Measurements from ENCODE around the gene PFDN2. TPM values are rescaled to one million over a fixed set of nuclear protein-coding genes. Genes with fewer than 3 reads are reported as not detected.

The PFDN2 gene
- total RNA-seq, 1 experiment from 2014 or later: 98.6 TPM

DNA sequence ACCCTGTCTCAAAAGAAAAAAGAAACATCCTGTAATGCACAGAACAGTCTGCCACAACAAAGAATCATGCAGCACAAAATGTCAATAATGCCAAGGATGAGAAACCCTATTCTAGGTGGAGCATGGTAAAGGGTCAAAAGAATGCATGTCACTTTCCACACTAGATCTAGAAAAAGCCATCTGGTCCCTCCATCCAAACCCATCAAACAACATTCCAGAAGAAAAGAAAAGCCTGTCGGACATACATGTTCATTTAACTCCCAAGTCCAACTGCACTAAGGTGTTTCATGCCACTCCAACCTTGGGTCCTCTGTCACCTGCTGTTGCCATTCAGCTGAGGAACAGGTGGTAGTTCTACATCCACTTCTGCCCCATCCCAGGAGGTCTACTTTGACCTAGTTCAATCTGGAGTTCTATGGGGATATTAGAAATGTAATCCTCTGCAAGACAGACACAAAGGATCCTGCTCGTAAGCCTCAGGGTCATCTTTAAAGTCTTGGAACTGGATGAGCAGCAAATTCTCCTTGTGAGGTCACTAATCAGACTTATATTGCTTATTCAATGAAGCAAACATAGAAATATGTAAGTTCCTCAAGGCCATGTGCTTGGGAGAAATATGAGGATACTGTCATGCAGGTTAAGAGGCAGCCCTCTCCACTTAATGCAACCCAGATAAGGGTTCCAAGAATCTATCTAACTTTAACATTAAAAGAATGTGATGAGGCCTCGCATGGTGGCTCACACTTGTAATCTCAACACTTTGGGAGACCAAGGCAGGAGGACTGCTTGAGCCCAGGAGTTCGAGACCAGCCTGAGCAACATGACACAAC, 11.0 kb upstream of the PFDN2 start:
- Histone ChIP-seq H3K27ac (ENCODE audit: low read length) (no peak overlapping the region), H3K4me3 (ENCODE audit: low read depth in 2 of 2, low read length in 2 of 2) (no peak overlapping the region), H3K4me1 (ENCODE audit: control insufficient read depth, insufficient read depth, low read length) (peaks cover 14% of the 10 kb centered on the region), H3K36me3 (ENCODE audit: control insufficient read depth, insufficient read depth, low read length) (peaks cover 16% of the 10 kb centered on the region), H3K9me3 (ENCODE audit: control insufficient read depth, insufficient read depth, low read depth, low read length) (no peaks in the 10 kb centered on the region), H3K27me3 (ENCODE audit: control insufficient read depth, insufficient read depth, low read length) (no peaks in the 10 kb centered on the region)
- in situ Hi-C loops (cut with HindIII; ENCODE audit: low pct_unique_long_range_greater_than_20kb, low sequenced_read_pairs) (no loop called here), intact Hi-C loops (cut with micrococcal nuclease; ENCODE audit: unreplicated experiment) (no loop called here)
- DNase-seq (ENCODE audit: low read depth, low spot score): no peak
- ATAC-seq: no peak
- ChIA-PET POLR2A (no interaction called here), CTCF (interaction anchor here (0.6 to 0.7 kb wide), 2 partner anchors 21 to 108 kb away, joined by 4 to 7 read pairs; partner anchors contain the start of gene F11R)
- no TSS peak for BruUV-seq (replicated peaks)
- TF ChIP-seq TCF7L2 (IDR thresholded peaks at IDR 0.05; ENCODE audit: low read depth, low read length) (no peak), POLR2AphosphoS5 (IDR thresholded peaks at IDR 0.05; ENCODE audit: low read depth, low read length) (no peak), CTCF (IDR thresholded peaks at IDR 0.05) (no peak), REST (IDR thresholded peaks at IDR 0.05; ENCODE audit: insufficient read depth in 1 of 2, low read depth in 2 of 2, low read length in 1 of 2) (no peak), SIN3A (IDR thresholded peaks at IDR 0.05; ENCODE audit: borderline replicate concordance, insufficient read depth, low read depth, low read length) (no peak)

- CTCF ChIA-PET: interaction anchor here (0.6 kb wide), 1 partner anchor 38 kb away, joined by 3 read pairs; the partner anchor contains the start of gene NECTIN4
- H3K4me3 ChIP-seq (ENCODE audit: low read depth in 2 of 2, low read length in 2 of 2): no peak overlapping the region
- DNase-seq (ENCODE audit: low read depth, low spot score) (no peak), ATAC-seq (no peak)
- no peaks in the 10 kb centered on the region for H3K9me3 ChIP-seq (ENCODE audit: control insufficient read depth, insufficient read depth, low read depth, low read length)
- intact Hi-C loops (cut with micrococcal nuclease; ENCODE audit: unreplicated experiment) (no loop called here), in situ Hi-C loops (cut with HindIII; ENCODE audit: low pct_unique_long_range_greater_than_20kb, low sequenced_read_pairs) (no loop called here)
- POLR2A ChIA-PET: no interaction called here
- H3K4me1 ChIP-seq (ENCODE audit: control insufficient read depth, insufficient read depth, low read length): peaks cover 14% of the 10 kb centered on the region
- BruUV-seq (replicated peaks): no TSS peak
- H3K27me3 ChIP-seq (ENCODE audit: control insufficient read depth, insufficient read depth, low read length): no peaks in the 10 kb centered on the region
- no peak overlapping the region for H3K27ac ChIP-seq (ENCODE audit: low read length)
- TF ChIP-seq TCF7L2 (IDR thresholded peaks at IDR 0.05; ENCODE audit: low read depth, low read length): no peak
- no peak for TF ChIP-seq CTCF (IDR thresholded peaks at IDR 0.05)
- TF ChIP-seq SIN3A (IDR thresholded peaks at IDR 0.05; ENCODE audit: borderline replicate concordance, insufficient read depth, low read depth, low read length): no peak
- TF ChIP-seq POLR2AphosphoS5 (IDR thresholded peaks at IDR 0.05; ENCODE audit: low read depth, low read length): no peak
- TF ChIP-seq REST (IDR thresholded peaks at IDR 0.05; ENCODE audit: insufficient read depth in 1 of 2, low read depth in 2 of 2, low read length in 1 of 2): no peak
- peaks cover 19% of the 10 kb centered on the region for H3K36me3 ChIP-seq (ENCODE audit: control insufficient read depth, insufficient read depth, low read length)
These were observed 9.8 kb upstream of the PFDN2 start for GRCh38 chr1:161127649-161128048.
